ENCODE results near the gene MAPK11. TPM values are rescaled to one million over a fixed set of nuclear protein-coding genes. Genes with fewer than 3 reads are reported as not detected.

Gene MAPK11
- total and polyA plus RNA-seq, 4 donors, result 8.3 to 15.3 (median 11.9) TPM

GRCh38 chr22:50233223-50233622 lies 37.0 kb downstream of the MAPK11 start:
- TF ChIP-seq CTCF (IDR thresholded peaks at IDR 0.05; ENCODE audit: control extremely low read depth, extremely low read depth), result no peak

GRCh38 chr22:50232481-50233151 lies 37.6 kb downstream of the MAPK11 start:
- Histone ChIP-seq H3K4me3 (no peak overlapping the region), H3K27ac (ENCODE audit: low read depth in 1 of 2, low read length in 1 of 2) (no peak overlapping the region), H3K4me1 (ENCODE audit: control insufficient read depth in 5 of 5, insufficient read depth in 5 of 5, low read length in 5 of 5) (no peaks in the 10 kb centered on the region), H3K9me3 (ENCODE audit: control insufficient read depth in 4 of 4, insufficient read depth in 3 of 4, low read length in 3 of 4) (no peaks in the 10 kb centered on the region), H3K27me3 (ENCODE audit: control insufficient read depth in 3 of 3, insufficient read depth in 3 of 3, low read length in 2 of 3) (no peaks in the 10 kb centered on the region), H3K36me3 (ENCODE audit: control insufficient read depth in 4 of 4, insufficient read depth in 4 of 4, low read length in 4 of 4) (peaks cover 0 to 44% (median 14%) of the 10 kb centered on the region in 4 donors), H3K9ac (ENCODE audit: insufficient read depth in 1 of 2, low read length in 2 of 2) (no peak overlapping the region)
- 94 to 96% methylated on average over 20 of the region's 20 CpGs for WGBS, 2 donors
- ATAC-seq (ENCODE audit: insufficient read depth, low FRiP score), result no peak
- DNase-seq, result no peak
- TF ChIP-seq CTCF (IDR thresholded peaks at IDR 0.05; ENCODE audit: control extremely low read depth, extremely low read depth), result no peak

More at GRCh38 chr22:50233223-50233622, 37.0 kb downstream of the MAPK11 start:
- Histone ChIP-seq H3K9ac (ENCODE audit: insufficient read depth in 1 of 2, low read length in 2 of 2) (no peak overlapping the region), H3K27ac (ENCODE audit: low read depth in 1 of 2, low read length in 1 of 2) (no peak overlapping the region), H3K4me3 (no peak overlapping the region), H3K9me3 (ENCODE audit: control insufficient read depth in 4 of 4, insufficient read depth in 3 of 4, low read length in 3 of 4) (no peaks in the 10 kb centered on the region), H3K4me1 (ENCODE audit: control insufficient read depth in 5 of 5, insufficient read depth in 5 of 5, low read length in 5 of 5) (no peaks in the 10 kb centered on the region), H3K27me3 (ENCODE audit: control insufficient read depth in 3 of 3, insufficient read depth in 3 of 3, low read length in 2 of 3) (no peaks in the 10 kb centered on the region), H3K36me3 (ENCODE audit: control insufficient read depth in 4 of 4, insufficient read depth in 4 of 4, low read length in 4 of 4) (peaks cover 0 to 40% (median 13%) of the 10 kb centered on the region in 4 donors)
- DNase-seq (no peak), ATAC-seq (ENCODE audit: insufficient read depth, low FRiP score) (no peak)
- WGBS, 2 donors, result 93 to 95% methylated on average over 18 of the region's 18 CpGs

GRCh38 chr22:50229370-50229769 lies 40.8 kb downstream of the MAPK11 start:
- WGBS, 2 donors, result 97% methylated on average over 16 of the region's 16 CpGs
- no peak overlapping the region for H3K9ac ChIP-seq (ENCODE audit: insufficient read depth in 1 of 2, low read length in 2 of 2)
- H3K27me3 ChIP-seq (ENCODE audit: control insufficient read depth in 3 of 3, insufficient read depth in 3 of 3, low read length in 2 of 3), result no peaks in the 10 kb centered on the region
- H3K9me3 ChIP-seq (ENCODE audit: control insufficient read depth in 4 of 4, insufficient read depth in 3 of 4, low read length in 3 of 4), result no peaks in the 10 kb centered on the region
- DNase-seq (no peak), ATAC-seq (ENCODE audit: insufficient read depth, low FRiP score) (no peak)
- no peaks in the 10 kb centered on the region for H3K4me1 ChIP-seq (ENCODE audit: control insufficient read depth in 5 of 5, insufficient read depth in 5 of 5, low read length in 5 of 5)
- H3K27ac ChIP-seq (ENCODE audit: low read depth in 1 of 2, low read length in 1 of 2), result no peak overlapping the region
- TF ChIP-seq CTCF (IDR thresholded peaks at IDR 0.05; ENCODE audit: control extremely low read depth, extremely low read depth), result no peak
- H3K36me3 ChIP-seq (ENCODE audit: control insufficient read depth in 4 of 4, insufficient read depth in 4 of 4, low read length in 4 of 4), result peaks cover 0 to 63% (median 21%) of the 10 kb centered on the region in 4 donors
- no peak overlapping the region for H3K4me3 ChIP-seq

- Histone ChIP-seq H3K9ac (ENCODE audit: insufficient read depth in 1 of 2, low read length in 2 of 2) (no peak overlapping the region), H3K27me3 (ENCODE audit: control insufficient read depth in 3 of 3, insufficient read depth in 3 of 3, low read length in 2 of 3) (no peaks in the 10 kb centered on the region), H3K4me1 (ENCODE audit: control insufficient read depth in 5 of 5, insufficient read depth in 5 of 5, low read length in 5 of 5) (no peaks in the 10 kb centered on the region), H3K36me3 (ENCODE audit: control insufficient read depth in 4 of 4, insufficient read depth in 4 of 4, low read length in 4 of 4) (peaks cover 4 to 70% (median 25%) of the 10 kb centered on the region in 4 donors), H3K9me3 (ENCODE audit: control insufficient read depth in 4 of 4, insufficient read depth in 3 of 4, low read length in 3 of 4) (no peaks in the 10 kb centered on the region), H3K27ac (ENCODE audit: low read depth in 1 of 2, low read length in 1 of 2) (no peak overlapping the region), H3K4me3 (no peak overlapping the region)
- WGBS, 2 donors, result 97 to 100% methylated on average over 9 of the region's 9 CpGs
- DNase-seq, result no peak
- no peak for ATAC-seq (ENCODE audit: insufficient read depth, low FRiP score)
- TF ChIP-seq CTCF (IDR thresholded peaks at IDR 0.05; ENCODE audit: control extremely low read depth, extremely low read depth), result no peak
These were observed 41.8 kb downstream of the MAPK11 start for GRCh38 chr22:50228366-50228765.
